GM19193 (cell line): ENCODE measurements around the gene FRRS1L.

Source experiments
- POLR2A ChIP-seq: IDR thresholded peaks from 4 replicates; pipeline ENCODE4 v1.6.1; 2011; ENCODE audit not compliant: insufficient read depth, insufficient read length; ENCODE audit errors: extremely low read depth

Gene FRRS1L

GRCh38 chr9:109101810-109102209, 65.2 kb downstream of the FRRS1L start:
- no peak for TF ChIP-seq POLR2A

GRCh38 chr9:109101202-109101595, 65.8 kb downstream of the FRRS1L start:
- no peak for TF ChIP-seq POLR2A

- TF ChIP-seq POLR2A, result no peak
Observed at GRCh38 chr9:109100543-109101201, 66.4 kb downstream of the FRRS1L start.

- TF ChIP-seq POLR2A, result no peak
Observed at GRCh38 chr9:109098960-109099308, 68.1 kb downstream of the FRRS1L start.

DNA sequence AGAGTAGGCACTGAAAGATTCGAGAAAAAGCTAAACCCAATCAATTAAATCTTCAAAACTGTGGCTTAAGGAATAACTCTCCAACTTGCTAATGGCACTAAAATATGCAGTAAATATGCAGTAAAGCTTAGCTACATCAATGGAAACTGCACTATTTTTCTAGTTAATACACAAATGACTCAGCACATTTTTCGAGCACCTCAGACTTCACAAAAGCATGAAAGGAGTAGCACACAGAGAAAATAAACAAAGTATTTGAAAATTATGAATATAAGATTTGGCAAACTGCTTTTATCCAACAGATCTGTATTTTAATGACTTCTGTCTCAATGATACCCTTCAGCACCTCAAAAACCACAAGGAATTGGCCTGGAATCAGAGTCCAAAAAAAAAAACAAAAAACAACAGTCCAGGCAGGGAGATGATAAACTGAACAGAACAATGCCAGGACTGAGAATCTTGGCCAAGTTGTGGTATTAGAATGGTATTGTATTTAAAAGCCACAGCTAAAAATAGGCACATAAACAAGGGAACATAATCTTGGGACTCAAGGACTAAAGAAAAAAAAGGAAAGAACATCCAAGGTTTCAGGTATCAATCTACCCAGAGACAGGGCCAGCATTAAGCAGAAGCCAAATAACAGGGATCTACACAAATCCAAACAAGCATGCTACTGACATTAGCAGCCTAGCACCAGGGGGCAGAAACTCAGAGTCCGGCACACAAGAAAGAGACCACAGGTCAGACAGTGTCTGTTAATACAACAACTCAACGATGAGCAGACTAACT, 68.7 kb downstream of the FRRS1L start:
- no peak for TF ChIP-seq POLR2A

GRCh38 chr9:109097146-109097545, 69.9 kb downstream of the FRRS1L start:
- no peak for TF ChIP-seq POLR2A

DNA sequence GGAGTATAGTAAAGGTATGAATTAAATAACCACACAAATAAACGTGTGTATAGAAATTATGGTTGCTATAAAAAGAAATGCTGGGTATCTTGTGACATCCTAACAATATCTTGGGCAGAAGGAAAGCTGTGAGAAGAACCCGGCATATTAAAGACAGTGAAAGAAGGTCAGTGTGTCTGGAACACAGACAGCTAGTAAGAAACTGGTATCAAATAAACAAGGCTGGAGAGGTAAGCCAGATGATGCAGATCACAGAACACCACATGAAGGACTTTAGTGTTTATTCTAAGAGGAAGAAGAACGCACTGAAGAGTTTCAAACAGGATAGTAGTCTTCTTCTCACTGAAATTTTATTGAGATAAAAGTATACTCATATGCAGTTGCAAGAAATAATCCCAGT, 71.7 kb downstream of the FRRS1L start:
- no peak for TF ChIP-seq POLR2A

- no peak for TF ChIP-seq POLR2A
Observed at GRCh38 chr9:109094268-109094667, 72.8 kb downstream of the FRRS1L start.

- TF ChIP-seq POLR2A, result no peak
Observed at GRCh38 chr9:109092587-109092986, 74.5 kb downstream of the FRRS1L start.

- no peak for TF ChIP-seq POLR2A
Observed at GRCh38 chr9:109092051-109092580, 74.9 kb downstream of the FRRS1L start.

DNA sequence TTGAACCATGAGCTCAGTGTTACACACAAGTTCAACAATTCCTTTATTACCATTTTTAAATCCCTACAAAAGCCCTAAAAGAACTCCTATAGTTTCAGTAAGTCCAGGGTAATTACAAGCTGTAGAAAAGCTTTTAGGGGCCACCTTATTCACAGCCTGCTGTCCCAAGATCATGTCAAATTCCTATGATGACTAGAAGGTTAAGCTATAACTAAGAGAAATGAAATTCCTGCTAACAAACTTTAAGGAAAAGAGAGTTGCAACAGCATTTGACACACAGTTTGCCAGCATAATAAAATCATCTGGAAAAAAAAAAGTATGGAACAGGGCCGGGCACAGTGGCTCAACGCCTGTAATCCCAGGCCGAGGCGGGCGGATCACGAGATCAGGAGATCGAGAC, 78.8 kb downstream of the FRRS1L start:
- no peak for TF ChIP-seq POLR2A

DNA sequence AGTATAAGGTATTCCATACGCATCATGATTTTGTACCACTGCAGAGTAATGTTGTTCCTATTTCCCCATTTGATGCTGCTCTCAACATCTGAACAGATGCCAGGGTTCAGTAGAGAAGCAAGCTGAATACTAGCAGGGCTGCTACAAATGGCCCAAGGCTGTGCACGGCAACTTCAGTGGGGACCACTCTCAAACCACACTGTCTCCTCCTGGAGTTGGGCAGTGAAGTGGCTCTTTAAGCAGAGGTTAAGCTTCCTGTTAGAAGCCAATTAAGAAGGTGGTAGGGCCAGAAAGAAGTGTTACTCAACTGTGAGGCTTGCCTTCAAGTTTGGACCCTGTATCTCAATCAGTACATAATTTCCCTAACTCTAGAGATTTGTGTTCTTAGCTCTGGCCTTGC, 79.3 kb downstream of the FRRS1L start:
- no peak for TF ChIP-seq POLR2A

DNA sequence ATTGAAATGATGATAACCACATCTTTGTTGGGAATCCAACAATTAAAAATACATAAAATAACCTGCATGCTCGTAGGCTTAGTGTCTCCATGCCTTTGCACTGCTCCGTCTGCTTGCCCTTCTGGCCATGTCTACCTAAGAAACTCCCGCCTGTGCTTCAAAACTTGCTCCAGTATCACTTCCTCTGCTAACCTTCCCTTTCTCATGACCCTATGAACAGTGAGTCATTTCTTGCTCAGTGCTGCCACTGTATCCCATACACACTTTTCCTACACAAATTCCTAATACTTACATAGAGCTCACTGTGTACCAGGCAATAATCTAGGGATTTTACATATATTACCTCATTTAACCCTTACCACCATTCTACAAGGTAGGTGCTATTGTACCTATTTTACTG, 80.8 kb downstream of the FRRS1L start:
- no peak for TF ChIP-seq POLR2A

DNA sequence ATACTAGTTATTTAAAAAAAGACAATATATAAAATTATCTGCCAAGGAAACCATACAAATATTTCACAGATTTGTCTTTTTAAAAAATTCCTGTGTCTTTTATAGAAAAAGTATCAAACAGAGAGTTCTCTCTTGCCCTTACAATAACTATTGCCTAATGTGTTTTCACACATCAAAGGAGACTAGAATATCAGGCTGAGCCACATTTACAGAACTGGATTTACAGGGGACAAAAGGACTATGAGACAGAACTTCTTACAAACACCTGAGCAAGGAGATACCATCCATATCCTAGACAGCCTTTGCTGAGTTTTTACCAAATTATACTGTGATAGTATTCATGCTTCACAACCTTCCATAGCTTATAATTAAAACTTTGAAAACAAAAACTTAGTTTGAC, 81.5 kb downstream of the FRRS1L start:
- TF ChIP-seq POLR2A, result no peak

- TF ChIP-seq POLR2A, result no peak
Observed at GRCh38 chr9:109083813-109084405, 83.1 kb downstream of the FRRS1L start.

DNA sequence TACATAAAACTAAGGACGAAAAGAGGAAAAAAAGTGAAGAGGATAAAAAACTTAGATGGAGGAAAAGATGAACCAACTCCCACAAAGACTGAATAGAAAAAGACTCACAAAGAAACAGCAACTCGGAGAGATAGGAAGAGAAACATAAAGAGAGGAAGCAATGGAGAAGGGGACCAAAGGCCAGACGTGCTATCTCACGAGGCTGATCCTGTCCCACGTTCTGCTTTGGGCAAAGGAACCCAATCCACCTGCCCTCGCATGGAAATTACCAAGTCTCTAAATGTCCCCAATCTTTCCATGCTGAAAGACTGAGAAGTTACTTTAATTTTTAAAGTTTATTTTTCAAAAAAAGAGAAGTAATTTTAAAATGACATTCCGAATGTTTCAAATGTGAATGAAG, 83.9 kb downstream of the FRRS1L start:
- TF ChIP-seq POLR2A, result no peak

DNA sequence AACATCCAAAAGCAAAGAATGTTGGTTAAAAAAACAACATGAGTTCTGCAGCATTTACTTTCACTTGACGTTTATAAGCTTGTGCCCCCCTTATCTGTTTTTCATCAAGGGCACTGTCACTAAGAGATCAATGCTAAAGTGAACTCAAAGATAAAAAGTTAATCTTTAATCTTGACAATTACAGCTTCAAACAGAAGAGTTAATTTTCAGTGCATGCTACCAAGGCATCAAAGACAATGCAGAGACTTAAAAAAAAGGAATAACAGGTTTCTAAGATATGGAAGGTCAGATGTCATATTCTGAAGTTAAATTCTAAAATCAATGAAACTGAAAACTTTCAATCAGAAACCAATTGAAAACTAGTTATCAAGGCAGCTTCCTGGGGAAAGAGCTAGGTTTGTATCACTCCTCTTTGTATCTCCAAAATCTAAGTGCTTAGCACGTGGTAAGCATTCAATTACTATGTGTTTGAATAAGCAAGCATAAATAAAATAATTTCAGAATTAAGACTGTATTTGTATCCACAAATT, 84.9 kb downstream of the FRRS1L start:
- no peak for TF ChIP-seq POLR2A
